HuH-7.5 (cell line): ENCODE results near the gene RNF121.
A peak's percentile ranks its signal among the peaks of the same experiment; 100 is the strongest.

Source experiments
- DNase-seq: peaks from one replicate; pipeline ENCODE4 v3.0.0; 2011; ENCODE audit warnings: low spot score

RNF121 gene

GRCh38 chr11:71934213-71934612 is 5.4 kb downstream of the RNF121 start:
- no peak for DNase-seq

DNA sequence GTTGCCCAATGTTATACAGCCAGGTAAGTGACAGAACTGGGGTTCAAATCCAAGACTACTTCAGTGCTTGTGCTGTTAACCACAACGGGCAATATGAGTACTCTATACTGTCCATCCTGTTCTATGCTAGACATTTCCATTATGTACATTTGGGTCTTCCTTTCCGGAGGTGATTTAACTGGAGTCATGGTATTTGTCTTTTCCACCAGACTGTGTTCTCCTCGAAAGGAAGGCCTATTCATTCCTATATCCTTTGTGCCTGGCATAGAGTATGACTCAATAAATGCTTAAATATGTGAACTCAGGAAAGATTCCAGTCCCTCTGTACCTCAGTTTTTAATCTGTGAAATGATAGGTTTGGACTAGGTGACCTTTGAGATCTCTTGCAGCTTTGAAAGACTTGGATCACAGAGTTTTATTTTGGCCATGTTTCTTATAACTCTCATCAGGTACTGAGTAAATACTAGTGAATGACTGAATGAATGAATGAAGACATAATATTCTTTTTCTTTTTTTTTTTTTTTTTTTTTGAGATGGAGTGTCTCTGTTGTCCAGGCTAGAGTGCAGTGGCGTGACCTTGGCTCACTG is 6.6 kb downstream of the RNF121 start:
- no peak for DNase-seq

DNA sequence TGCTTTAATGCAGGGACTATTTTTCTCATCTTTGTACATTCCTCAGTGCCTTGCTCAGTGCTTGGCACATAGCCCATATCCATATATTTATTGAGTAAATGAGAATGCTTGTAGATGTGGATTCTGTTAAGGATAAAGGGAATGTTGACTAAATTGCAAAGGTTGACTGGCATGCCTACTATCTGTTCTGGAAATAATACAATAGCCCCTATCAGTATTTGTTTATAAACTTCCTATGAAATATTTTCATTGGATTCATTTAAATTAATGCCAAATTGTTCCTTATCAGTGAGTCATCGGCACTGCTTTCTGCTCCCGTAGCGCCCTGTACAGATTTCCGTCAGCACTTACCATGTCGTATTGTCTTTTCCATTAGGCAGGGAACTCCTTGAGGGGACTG is 8.0 kb downstream of the RNF121 start:
- DNase-seq = no peak

- DNase-seq = no peak
These were observed 9.0 kb downstream of the RNF121 start for GRCh38 chr11:71937826-71938225.

- no peak for DNase-seq
These were observed 11.8 kb downstream of the RNF121 start for GRCh38 chr11:71940561-71941219.

DNA sequence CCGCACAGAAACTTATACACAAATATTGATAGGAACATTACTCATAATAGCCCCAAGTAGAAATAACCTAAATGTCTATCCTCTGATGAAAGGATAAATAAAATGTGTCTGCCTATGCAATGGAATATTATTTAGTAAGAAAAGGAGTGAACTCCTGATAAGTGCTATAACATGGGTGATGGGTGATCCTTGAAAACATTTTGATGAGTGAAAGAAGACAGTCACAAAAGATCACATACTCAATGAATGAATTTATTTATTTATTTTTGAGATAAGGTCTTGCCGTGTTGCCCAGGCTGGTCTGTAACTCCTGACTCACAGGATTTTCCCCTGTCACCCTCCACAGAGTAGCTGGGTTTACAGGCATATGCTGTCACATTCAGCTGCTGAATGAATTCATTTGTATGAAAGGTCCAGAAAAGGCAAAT is 17.3 kb downstream of the RNF121 start:
- no peak for DNase-seq

DNA sequence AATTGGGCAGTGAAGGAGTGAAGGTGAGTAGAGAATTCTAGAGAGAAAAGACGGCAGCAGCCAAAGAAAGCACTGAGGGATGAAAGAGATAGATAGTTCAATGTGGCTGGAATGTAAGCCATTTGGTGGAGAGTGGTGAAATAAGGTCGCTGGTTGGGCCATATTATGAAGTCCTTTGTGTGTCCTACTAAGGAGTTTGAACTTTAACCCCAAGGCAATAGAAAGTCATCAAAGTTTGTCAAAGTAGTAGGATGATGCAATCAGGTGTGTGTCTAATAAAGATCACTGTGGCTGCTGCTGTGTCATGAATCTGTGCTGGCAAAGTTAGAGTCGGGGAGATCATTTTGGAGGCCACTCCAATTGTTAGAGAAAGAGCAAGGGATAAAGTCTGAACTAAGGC is 18.7 kb downstream of the RNF121 start:
- no peak for DNase-seq

DNA sequence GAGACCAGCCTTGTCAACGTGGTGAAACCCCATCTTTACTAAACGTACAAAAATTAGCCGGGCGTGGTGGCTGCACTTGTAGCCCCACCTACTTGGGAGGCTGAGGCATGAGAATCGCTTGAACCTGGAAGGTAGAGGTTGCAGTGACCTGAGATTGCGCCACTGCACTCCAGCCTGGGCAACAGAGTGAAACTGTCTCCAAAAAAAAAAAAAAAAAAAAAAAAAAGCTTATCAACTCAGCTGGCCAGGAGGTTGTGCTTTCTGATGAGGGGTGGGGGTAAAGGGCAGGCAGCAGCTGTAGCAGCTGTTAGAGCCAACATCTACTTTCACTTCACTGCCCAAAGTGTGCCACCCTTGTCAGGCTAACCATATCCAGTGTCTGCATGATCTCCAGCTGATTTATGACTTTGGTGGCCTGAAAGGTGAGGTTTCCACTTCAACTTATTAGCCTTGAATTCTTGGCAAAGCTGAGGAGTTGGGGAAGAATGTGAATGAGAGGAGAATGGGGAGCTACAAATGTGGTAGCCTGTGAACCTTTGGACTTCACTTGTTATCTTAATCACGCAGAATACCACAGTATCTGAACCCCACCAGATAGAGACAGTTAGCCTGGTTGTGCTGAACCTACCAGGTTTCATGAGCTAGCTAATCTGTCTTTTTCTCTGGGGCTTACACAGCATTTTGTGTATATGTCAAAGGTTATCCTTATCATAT is 19.6 kb downstream of the RNF121 start:
- peak; percentile 28 for DNase-seq

DNA sequence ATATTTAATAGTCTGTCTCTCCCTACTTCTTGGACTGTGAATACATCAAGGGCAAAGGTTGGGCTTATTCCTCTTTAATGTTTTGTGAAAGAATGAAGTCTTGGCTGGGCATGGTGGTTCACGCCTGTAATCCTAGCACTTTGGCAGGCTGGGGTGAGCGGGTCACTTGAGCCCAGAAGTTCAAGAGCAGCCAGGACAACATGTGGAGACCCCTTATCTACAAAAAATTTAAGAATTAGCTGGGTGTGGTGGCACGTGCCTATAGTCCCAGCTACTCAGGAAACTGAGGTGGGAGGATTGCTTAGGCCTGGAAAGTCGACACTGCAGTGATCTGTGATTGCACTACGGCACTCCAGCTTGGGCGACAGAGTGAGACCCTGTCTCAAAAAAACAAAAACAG is 20.2 kb downstream of the RNF121 start:
- no peak for DNase-seq

GRCh38 chr11:71951741-71952310 is 23.0 kb downstream of the RNF121 start:
- no peak for DNase-seq

- no peak for DNase-seq
These were observed 27.1 kb downstream of the RNF121 start for GRCh38 chr11:71955898-71956456.

- DNase-seq = no peak
These were observed 33.7 kb downstream of the RNF121 start for GRCh38 chr11:71962428-71963038.

GRCh38 chr11:71963468-71963867 is 34.6 kb downstream of the RNF121 start:
- DNase-seq = no peak

DNA sequence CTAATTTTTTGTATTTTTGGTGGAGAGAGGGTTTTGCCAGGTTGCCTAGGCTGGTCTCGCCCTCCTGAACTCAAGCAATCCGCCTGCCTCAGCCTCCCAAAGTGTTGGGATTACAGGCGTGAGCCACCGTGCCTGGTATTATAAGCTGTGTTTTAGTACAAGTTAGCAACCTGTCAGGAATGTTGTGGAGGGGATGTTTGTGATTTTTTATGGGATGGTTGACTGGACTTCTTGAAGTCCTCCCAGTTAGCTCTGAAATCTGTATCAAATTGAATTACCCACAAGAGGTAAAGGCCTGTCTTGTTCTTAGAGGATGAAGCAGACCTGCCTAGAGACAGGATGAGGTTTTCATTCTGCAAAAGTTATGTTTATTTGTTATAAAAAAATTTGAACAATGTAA is 35.8 kb downstream of the RNF121 start:
- DNase-seq = no peak

DNA sequence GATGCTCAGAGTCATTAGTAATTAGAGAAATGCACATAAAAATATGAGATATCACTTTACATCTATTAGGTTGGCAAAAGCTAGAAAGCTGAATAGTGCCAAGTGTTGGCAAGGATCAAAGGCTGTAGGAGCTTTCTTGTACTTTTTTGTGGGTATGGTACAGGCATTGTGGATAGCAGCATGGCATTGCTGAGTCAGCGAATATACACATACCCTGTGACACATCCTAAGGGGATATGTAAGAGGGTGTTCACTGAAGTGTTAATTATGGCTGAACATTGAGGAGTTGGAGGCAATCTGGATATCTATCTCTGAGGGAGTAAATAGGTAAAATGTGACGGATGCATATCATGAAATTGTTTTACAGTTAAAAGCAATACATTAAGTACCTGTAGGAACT is 42.8 kb downstream of the RNF121 start:
- DNase-seq = no peak

DNA sequence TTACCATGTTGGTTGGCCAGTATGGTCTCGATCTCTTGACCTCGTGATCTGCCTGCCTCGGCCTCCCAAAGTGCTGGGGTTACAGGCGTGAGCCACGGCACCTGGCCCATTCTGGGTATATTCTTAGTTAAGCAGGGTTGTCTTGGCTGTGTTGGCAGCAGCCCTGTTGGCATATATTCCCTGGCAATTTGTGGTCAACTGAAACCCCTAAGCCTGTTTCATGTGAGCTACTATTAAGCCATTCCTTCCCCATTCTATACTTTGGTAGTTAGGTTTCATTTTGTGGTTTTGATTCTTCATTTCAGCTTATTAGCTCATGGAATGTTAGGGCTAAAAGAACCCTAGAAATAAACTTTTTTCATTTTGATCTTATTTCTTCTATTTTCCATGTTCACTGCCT is 47.7 kb downstream of the RNF121 start:
- DNase-seq = no peak

GRCh38 chr11:71977090-71977489 is 48.2 kb downstream of the RNF121 start:
- DNase-seq = no peak

GRCh38 chr11:71977743-71978418 is 49.0 kb downstream of the RNF121 start:
- no peak for DNase-seq

DNA sequence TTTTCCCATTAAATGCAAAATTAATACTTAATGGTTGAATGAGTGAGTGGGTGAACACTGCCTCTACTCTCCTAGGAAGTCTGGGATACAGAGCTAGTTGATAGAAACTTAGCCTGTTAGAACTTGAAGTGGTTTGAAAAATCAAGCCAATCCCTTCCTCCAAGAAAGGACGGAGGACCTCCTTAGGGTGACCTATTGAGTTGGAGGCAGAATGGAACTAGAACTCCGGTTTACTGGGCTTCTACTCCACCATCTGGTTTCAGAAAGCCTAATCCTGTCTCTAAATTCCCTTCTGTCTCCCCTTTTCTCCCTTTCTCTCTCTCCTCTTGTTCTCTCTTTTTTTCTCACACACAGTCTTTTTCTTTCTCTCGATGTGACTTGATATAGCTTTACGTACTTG is 50.2 kb downstream of the RNF121 start:
- DNase-seq = no peak

DNA sequence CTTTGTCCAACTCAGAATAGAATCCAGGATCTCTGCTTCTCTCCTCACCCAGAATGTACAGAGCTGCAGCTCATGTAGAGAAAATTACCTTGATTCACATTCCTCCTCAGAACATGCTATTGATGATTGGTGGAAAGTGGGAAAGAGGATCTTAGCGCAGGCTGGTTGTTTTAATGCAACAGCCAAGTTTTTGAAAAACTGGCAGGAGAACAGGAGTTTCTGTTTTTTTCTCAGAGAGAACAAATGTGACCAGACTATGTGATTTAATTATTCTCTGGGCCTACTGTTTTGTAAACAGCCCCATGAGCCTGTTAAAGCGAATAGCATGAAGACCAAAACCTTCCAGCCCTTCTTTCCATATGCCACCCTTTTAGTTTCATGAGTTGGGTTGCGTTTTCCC is 50.8 kb downstream of the RNF121 start:
- no peak for DNase-seq

DNA sequence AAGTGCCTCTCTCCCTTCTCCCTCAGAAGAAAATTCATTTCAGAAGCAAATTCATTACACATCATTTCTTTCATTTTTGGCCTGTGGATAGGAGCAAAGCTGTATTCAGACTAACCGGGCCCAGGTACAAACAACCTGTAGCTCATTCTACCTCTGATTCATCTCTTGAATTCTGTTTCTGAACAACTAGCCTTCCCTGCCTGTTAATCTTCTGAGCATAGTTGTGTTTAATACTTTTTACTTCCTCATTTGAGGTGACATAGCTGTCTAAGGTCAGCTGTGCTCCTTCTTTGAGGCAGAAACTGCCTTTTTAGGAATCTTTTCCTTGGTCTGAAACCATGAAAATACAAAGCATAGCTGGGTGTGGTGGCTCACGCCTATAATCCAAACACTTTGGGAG is 57.3 kb downstream of the RNF121 start:
- no peak for DNase-seq

GRCh38 chr11:71987521-71987920 is 58.7 kb downstream of the RNF121 start:
- DNase-seq = no peak
